HG03280 (cell line): ENCODE results near the gene PPP6R2.
A peak's percentile ranks its signal among the peaks of the same experiment; 100 is the strongest.
"Not testable (repeated sequence)": the region's sequence is repeated elsewhere in the genome, so short reads cannot be mapped to it uniquely, and the experiment has no call there.

Experiments used
- ATAC-seq: cut with Tn5 transposase; IDR thresholded peaks from one replicate; pipeline ENCODE4 v1.9.1; 2021; ENCODE audit warnings: mild to moderate bottlenecking, moderate library complexity; ENCODE audit not compliant: unreplicated experiment

PPP6R2 gene

GRCh38 chr22:50317674-50318073 lies 25.5 kb upstream of the PPP6R2 start:
- no peak for ATAC-seq

GRCh38 chr22:50318356-50318697 lies 24.8 kb upstream of the PPP6R2 start:
- no peak for ATAC-seq

GRCh38 chr22:50318698-50319411 lies 24.3 kb upstream of the PPP6R2 start:
- no peak for ATAC-seq

- no peak for ATAC-seq
Observed at GRCh38 chr22:50319503-50319951, 23.6 kb upstream of the PPP6R2 start.

- ATAC-seq = no peak
Observed at GRCh38 chr22:50320116-50320515, 23.0 kb upstream of the PPP6R2 start.

GRCh38 chr22:50320671-50321325 lies 22.3 kb upstream of the PPP6R2 start:
- no peak for ATAC-seq

GRCh38 chr22:50322382-50323104 lies 20.6 kb upstream of the PPP6R2 start:
- ATAC-seq = not testable (repeated sequence)

- no peak for ATAC-seq
Observed at GRCh38 chr22:50323900-50324299, 19.2 kb upstream of the PPP6R2 start.

GRCh38 chr22:50325444-50326224 lies 17.5 kb upstream of the PPP6R2 start:
- no peak for ATAC-seq

GRCh38 chr22:50326225-50326955 lies 16.7 kb upstream of the PPP6R2 start:
- ATAC-seq = peak; percentile 9

GRCh38 chr22:50326956-50327710 lies 16.0 kb upstream of the PPP6R2 start, which contains the start of gene DENND6B:
DENND6B (minus strand) TSS chr22:50327012; CDS start chr22:50326988, 24 bp downstream.
- ATAC-seq = peak; percentile 90

- no peak for ATAC-seq
Observed at GRCh38 chr22:50327711-50328019, 15.5 kb upstream of the PPP6R2 start.

GRCh38 chr22:50329236-50329635 lies 13.9 kb upstream of the PPP6R2 start:
- ATAC-seq = no peak

- not testable (repeated sequence) for ATAC-seq
Observed at GRCh38 chr22:50334433-50334832, 8.7 kb upstream of the PPP6R2 start.

- ATAC-seq = no peak
Observed at GRCh38 chr22:50337262-50338041, 5.7 kb upstream of the PPP6R2 start.

- ATAC-seq = no peak
Observed at GRCh38 chr22:50338042-50338573, 5.0 kb upstream of the PPP6R2 start.

GRCh38 chr22:50338860-50339462 lies 4.2 kb upstream of the PPP6R2 start:
- ATAC-seq = no peak
